G401.6 (cell line): ENCODE measurements around the gene OR52J3.

Experiments
- FAIRE-seq: peaks from 2 replicates; lab custom pipeline; 2012; peaks lifted over from hg19 to GRCh38; lab: Jason Lieb, UNC

OR52J3 gene

DNA sequence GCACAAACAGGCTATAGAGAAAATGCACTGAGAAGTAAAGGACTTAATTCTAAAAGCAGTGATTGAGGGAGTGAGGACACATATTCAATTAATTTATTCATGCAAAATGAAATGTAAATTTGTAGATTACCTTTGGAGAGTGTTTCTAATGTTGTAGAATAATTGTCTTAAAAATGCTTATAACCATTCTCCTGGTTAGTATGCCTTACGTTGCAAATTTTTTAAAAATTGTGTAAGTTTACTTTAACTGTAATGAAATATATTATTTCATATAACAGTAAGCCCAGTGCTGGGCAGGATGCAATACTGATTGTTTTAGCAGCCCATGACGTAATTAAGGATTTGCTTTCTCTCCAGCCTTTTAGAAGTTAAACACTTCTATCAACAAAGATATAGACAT lies 49.7 kb downstream of the OR52J3 start:
- no peak for FAIRE-seq
